ENCODE data around the gene HDDC3. TPM values are rescaled to one million over a fixed set of nuclear protein-coding genes. Genes with fewer than 3 reads are reported as not detected.

HDDC3 gene
- total and polyA plus RNA-seq, 9 of the 15 experiments (the other 6 are each of a cell fraction or from before 2014, with no cell fraction given), result 14.9 to 55.8 (median 36.9) TPM

- no peaks in the 10 kb centered on the region for H4K20me1 ChIP-seq (replicated peaks; ENCODE audit: control insufficient read depth, insufficient read depth, low read length)
- H3K27ac ChIP-seq (ENCODE audit: extremely low read depth, low read depth, low read length), result no peak overlapping the region
- no peak overlapping the region for H3K4me3 ChIP-seq
- H3K79me2 ChIP-seq (ENCODE audit: control insufficient read depth, insufficient read depth, low read length), result no peaks in the 10 kb centered on the region
- H3K4me2 ChIP-seq (ENCODE audit: insufficient read depth, low read length), result no peak overlapping the region
- CTCF ChIA-PET (ENCODE audit: low intra/inter-chr PET ratio), result no interaction called here
- H3K4me1 ChIP-seq (replicated peaks in 1 of 2; ENCODE audit: control insufficient read depth in 2 of 2, insufficient read depth in 2 of 2, low read length in 2 of 2), result peaks cover 11 to 63% of the 10 kb centered on the region in 2 experiments
- DNase-seq (ENCODE audit: extremely low read depth in 1 of 4, low spot score in 3 of 4) (no peak), FAIRE-seq (no peak), ATAC-seq (no peak)
- POLR2A ChIA-PET, result interaction anchor here (2.9 kb wide), 1 partner anchor 12 kb away, joined by 12 read pairs; the partner anchor contains the start of gene MAN2A2
- no peaks in the 10 kb centered on the region for H3K9me1 ChIP-seq (ENCODE audit: control insufficient read depth, insufficient read depth, low read length)
- no TSS peak for BruUV-seq (replicated peaks)
- peak overlapping the region in 1 of 2 experiments; percentile 62; a peak in 2 of 4 replicates for H3K9ac ChIP-seq (ENCODE audit: insufficient read depth in 1 of 2, low read depth in 2 of 2, low read length in 2 of 2)
- 76% methylated on average over 10 of the region's 12 CpGs for WGBS (ENCODE audit: insufficient coverage, low coverage, missing lambda C conversion rate)
- H3K36me3 ChIP-seq (ENCODE audit: control insufficient read depth, insufficient read depth, low read length), result no peaks in the 10 kb centered on the region; the same call in 2 of the 3 replicates
- no peaks in the 10 kb centered on the region for H3K27me3 ChIP-seq (ENCODE audit: control insufficient read depth in 2 of 2, insufficient read depth in 2 of 2, low read length in 2 of 2)
- intact Hi-C loops (cut with micrococcal nuclease), result no loop called here
- TF ChIP-seq MTA1 (IDR thresholded peaks at IDR 0.05; ENCODE audit: borderline replicate concordance), result no peak
- TF ChIP-seq FUS (optimal IDR thresholded peaks at IDR 0.05; ENCODE audit: low read depth, low read length), result no peak
- no peak for TF ChIP-seq RBM17 (IDR thresholded peaks at IDR 0.05; ENCODE audit: borderline replicate concordance, low read depth, low read length)
- no peak for TF ChIP-seq ZNF175 (CRISPR knock-in tag; IDR thresholded peaks at IDR 0.05; ENCODE audit: low read depth)
- no peak for TF ChIP-seq ZNF584 (CRISPR knock-in tag; IDR thresholded peaks at IDR 0.05; ENCODE audit: low read depth)
- TF ChIP-seq, protein P1, sequence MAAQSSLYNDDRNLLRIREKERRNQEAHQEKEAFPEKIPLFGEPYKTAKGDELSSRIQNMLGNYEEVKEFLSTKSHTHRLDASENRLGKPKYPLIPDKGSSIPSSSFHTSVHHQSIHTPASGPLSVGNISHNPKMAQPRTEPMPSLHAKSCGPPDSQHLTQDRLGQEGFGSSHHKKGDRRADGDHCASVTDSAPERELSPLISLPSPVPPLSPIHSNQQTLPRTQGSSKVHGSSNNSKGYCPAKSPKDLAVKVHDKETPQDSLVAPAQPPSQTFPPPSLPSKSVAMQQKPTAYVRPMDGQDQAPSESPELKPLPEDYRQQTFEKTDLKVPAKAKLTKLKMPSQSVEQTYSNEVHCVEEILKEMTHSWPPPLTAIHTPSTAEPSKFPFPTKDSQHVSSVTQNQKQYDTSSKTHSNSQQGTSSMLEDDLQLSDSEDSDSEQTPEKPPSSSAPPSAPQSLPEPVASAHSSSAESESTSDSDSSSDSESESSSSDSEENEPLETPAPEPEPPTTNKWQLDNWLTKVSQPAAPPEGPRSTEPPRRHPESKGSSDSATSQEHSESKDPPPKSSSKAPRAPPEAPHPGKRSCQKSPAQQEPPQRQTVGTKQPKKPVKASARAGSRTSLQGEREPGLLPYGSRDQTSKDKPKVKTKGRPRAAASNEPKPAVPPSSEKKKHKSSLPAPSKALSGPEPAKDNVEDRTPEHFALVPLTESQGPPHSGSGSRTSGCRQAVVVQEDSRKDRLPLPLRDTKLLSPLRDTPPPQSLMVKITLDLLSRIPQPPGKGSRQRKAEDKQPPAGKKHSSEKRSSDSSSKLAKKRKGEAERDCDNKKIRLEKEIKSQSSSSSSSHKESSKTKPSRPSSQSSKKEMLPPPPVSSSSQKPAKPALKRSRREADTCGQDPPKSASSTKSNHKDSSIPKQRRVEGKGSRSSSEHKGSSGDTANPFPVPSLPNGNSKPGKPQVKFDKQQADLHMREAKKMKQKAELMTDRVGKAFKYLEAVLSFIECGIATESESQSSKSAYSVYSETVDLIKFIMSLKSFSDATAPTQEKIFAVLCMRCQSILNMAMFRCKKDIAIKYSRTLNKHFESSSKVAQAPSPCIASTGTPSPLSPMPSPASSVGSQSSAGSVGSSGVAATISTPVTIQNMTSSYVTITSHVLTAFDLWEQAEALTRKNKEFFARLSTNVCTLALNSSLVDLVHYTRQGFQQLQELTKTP (IDR thresholded peaks at IDR 0.05; ENCODE audit: low read depth in 1 of 2, partially characterized antibody in 2 of 2), result no peak
- TF ChIP-seq ZNF518B (CRISPR knock-in tag; IDR thresholded peaks at IDR 0.05), result no peak
- TF ChIP-seq MAFG (tag; conservative IDR thresholded peaks at IDR 0.05), result no peak
- TF ChIP-seq, protein P2, sequence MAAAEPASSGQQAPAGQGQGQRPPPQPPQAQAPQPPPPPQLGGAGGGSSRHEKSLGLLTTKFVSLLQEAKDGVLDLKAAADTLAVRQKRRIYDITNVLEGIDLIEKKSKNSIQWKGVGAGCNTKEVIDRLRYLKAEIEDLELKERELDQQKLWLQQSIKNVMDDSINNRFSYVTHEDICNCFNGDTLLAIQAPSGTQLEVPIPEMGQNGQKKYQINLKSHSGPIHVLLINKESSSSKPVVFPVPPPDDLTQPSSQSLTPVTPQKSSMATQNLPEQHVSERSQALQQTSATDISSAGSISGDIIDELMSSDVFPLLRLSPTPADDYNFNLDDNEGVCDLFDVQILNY (CRISPR knock-in tag; IDR thresholded peaks at IDR 0.05), result no peak
- no peak for TF ChIP-seq SMAD2 (IDR thresholded peaks at IDR 0.05; ENCODE audit: low read depth, low read length)
- no peak for TF ChIP-seq NR1H2 (CRISPR knock-in tag; IDR thresholded peaks at IDR 0.05)
- in situ Hi-C loops (cut with MboI), result no loop called here
- H2AFZ ChIP-seq (ENCODE audit: low read depth, low read length), result no peak overlapping the region
- H3K9me3 ChIP-seq (replicated peaks; ENCODE audit: control insufficient read depth, insufficient read depth, low read depth, low read length), result no peaks in the 10 kb centered on the region
Observed at GRCh38 chr15:90890839-90891238, 41.5 kb downstream of the HDDC3 start.
